GM21619 (cell line): ENCODE data around the gene IGSF10.

Experiments
- ATAC-seq: cut with Tn5 transposase; IDR thresholded peaks from one replicate; pipeline ENCODE4 v1.9.1; 2021; ENCODE audit not compliant: unreplicated experiment

IGSF10 gene

DNA sequence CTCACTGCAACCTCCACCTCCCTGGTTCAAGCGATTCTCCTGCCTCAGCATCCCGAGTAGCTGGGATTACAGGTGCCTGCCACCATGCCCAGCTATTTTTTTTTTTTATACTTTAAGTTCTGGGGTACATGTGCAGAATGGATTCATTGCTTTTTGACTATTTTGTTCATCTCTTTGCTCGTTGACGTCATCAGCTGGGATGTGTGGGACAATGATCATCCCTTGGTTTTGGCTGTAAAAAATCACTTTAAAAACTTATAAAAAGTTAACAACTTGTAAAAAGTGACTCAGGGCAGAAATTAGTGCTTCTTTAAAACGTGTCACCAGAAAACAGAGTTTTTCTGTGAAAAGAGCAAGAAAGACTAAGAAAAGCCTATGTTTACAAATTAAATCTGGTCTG, 37.8 kb downstream of the IGSF10 start:
- ATAC-seq = no peak

DNA sequence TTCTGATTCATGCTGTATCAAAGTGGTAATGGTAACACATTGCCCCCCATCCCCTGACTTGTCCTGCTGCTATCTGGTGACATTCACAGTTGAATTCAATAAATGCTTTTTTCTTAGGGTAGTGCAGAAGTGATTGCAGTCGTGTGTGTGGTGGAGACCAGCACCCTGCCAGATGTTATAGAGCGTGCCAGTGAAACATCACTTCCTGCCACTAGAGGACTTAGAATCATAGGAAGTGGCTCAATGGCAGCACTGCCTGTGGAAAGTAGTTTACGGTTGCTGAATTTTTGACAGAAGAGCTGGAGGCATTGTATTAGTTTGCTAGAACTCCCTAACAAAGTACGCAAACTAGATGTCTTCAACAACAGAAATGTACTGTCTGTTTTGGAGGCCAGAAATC, 38.9 kb downstream of the IGSF10 start:
- ATAC-seq = no peak

DNA sequence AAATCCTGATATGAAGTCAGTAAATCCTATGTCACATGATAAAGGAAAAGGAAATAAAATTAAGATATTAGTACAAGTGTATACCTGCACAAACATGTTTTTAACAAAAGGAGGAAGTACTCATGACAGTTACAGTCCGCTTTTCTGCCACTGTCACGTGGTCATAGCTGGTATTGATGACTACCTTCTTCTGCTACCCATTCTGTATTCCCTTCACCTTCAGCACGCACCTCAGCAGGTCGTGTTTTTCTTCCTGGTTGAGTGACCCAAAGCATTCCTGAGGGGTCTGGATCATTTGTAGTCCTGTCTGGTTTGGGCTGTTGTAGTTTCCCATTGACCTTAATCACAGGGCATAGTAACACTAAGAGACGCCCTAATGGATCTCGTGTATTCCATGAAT, 41.1 kb downstream of the IGSF10 start:
- ATAC-seq = no peak

DNA sequence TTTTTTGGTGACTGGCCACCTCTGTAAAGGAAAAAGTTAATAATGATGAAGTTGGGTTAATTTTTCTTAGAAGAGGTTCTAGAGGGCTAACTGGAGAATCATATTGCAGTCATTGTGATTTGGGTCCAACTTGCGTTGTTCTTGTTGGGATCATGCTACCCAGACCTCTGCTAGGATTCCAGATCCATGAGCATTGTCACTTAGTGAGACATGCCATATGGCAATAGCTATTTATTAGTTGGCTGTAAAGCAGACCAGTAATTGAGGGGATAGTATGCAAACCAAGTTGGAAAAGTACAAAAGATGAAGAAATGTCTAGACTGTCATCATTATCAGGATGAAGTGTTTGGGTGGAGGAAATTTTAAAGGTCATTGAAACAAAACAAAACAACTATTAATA, 45.6 kb downstream of the IGSF10 start:
- no peak for ATAC-seq

DNA sequence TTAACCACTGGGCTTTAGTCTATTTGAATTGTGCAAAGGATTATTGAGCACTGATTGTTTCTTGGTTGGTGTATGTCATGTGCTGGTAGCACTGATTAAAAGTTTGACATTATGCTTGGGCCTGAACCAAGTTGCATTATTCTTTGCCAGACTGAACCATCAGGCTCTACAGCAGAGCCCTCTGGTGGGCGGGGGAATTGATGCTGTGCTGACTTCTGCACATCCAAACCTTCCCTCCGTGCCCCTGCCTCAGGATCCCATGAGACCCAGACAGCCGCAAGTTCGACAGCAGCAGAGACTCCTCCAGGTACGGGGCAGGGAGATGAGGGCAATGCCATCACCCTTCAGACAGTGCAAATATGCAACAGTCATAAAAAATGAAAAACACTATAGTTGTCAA, 47.9 kb downstream of the IGSF10 start:
- no peak for ATAC-seq
